Tibial nerve (tissue), 4 donors: ENCODE data around the gene NELFB. TPM values are rescaled to one million over a fixed set of nuclear protein-coding genes. Genes with fewer than 3 reads are reported as not detected.
"Not testable (repeated sequence)": the region's sequence is repeated elsewhere in the genome, so short reads cannot be mapped to it uniquely, and the experiment has no call there.

Experiments
- DNase-seq, 2 donors: peaks; one replicate each; pipeline ENCODE4 v3.0.0-alpha.2; 2019; ENCODE audit warnings: low spot score in 2 of 2
- H3K27ac ChIP-seq, 4 donors: fragments of 200-600 bp; sonication (generic) in 3 of 4; one replicate each; pipeline ENCODE4 v1.5.1; 2017 to 2019; ENCODE audit warnings: mild to moderate bottlenecking in 1 of 4
- H3K27me3 ChIP-seq, 2 donors: fragments of 200-600 bp; sonication (generic) in 1 of 2; one replicate each; pipeline versions ENCODE4 v1.5.1 to v1.6.0; 2017 to 2019
- H3K36me3 ChIP-seq, 3 donors: fragments of 200-600 bp; sonication (generic); one replicate each; pipeline ENCODE4 v1.5.1; 2018 to 2019
- H3K4me1 ChIP-seq, 4 donors: fragments of 200-600 bp; sonication (generic) in 3 of 4; one replicate each; pipeline ENCODE4 v1.5.1; 2017 to 2019
- H3K4me3 ChIP-seq, 4 donors: fragments of 200-600 bp; sonication (generic) in 3 of 4; one replicate each; pipeline ENCODE4 v1.5.1; 2017 to 2019; ENCODE audit warnings: mild to moderate bottlenecking in 1 of 4, moderate library complexity in 1 of 4
- H3K9me3 ChIP-seq, 4 donors: fragments of 200-600 bp; sonication (generic) in 3 of 4; one replicate each; pipeline ENCODE4 v1.5.1; 2017 to 2019
- EP300 ChIP-seq, 2 donors: sonication (generic); formaldehyde crosslinking; IDR thresholded peaks; one replicate each; pipeline ENCODE4 v1.6.1; 2017; ENCODE audit warnings: antibody characterized with exemption in 2 of 2, mild to moderate bottlenecking in 1 of 2
- POLR2A ChIP-seq, 2 donors: fragments of 450-650 bp; IDR thresholded peaks; one replicate each; pipeline ENCODE4 v1.6.1; 2017; ENCODE audit warnings: antibody characterized with exemption in 2 of 2, mild to moderate bottlenecking in 2 of 2, moderate library complexity in 2 of 2
- WGBS, 2 donors: methylation state at CpG; one replicate each; pipeline ENCODE4 v1.1.5; 2018; 5-methylcytosine and 5-hydroxymethylcytosine counted together
- total RNA-seq, 4 donors: library from RNA; depleted of rRNA; stranded (reverse); fragments of >200 nt; gene quantifications; one replicate each; pipeline ENCODE4 v1.1.0, GENCODE V29; 2016
- TF ChIP-seq, protein P1 (sequence below), 5 experiments: fragments of 200-600 bp in 3 of 5; fragments of 450-650 bp in 2 of 5; sonication (generic) in 3 of 5; IDR thresholded peaks; one replicate each; pipeline ENCODE4 v1.5.1; 2016 to 2019; ENCODE audit warnings: antibody characterized with exemption in 5 of 5, mild to moderate bottlenecking in 3 of 5, moderate library complexity in 2 of 5

Gene NELFB
- total RNA-seq, 4 donors from 2014 or later, result 29.7 to 52.0 (median 38.7) TPM

DNA sequence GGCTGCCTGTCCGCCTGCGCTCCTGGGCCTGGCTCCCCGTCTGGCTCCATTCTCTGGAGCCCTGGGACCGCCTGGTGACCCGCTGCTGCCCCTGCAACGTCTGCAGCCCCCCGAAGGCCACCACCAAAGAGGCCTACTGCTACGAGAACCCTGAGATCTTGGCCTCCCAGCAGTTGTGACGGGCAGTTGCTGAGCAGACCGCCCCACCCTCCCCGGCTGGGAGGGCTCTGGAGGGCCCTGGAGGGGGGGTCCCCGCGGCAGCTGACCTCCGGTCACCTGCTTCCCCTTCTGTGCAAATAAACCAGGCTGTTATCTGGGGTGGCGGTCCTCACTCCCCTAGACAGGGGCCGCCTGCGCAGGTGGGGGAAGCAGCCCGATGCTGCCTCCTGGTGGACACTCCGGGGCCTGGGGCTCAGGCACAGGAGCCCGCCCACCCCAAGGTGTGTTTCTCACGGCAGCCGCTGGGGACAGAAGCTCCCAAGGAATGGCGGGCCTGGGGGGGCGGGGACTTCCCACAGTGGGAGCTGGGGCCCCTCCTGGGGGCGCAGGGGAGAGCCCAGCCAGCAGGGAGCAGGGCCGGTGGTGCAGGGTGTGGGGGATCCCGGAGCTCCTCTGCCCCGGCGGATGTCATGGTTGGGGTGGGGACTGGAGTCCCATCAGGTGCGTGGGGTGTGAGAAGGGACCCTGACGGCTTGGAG lies 18.7 kb upstream of the NELFB start:
- Histone ChIP-seq H3K36me3 (no peaks in the 10 kb centered on the region), H3K27me3 (peaks cover 0 to 31% of the 10 kb centered on the region in 2 donors), H3K9me3 (no peaks in the 10 kb centered on the region), H3K4me3 (peak overlapping the region in 2 of 4 donors; percentile 15 to 27), H3K27ac (peak overlapping the region in 2 of 4 donors; percentile 37 to 43), H3K4me1 (peaks cover 0 to 49% (median 23%) of the 10 kb centered on the region in 4 donors)
- 7 to 15% methylated on average over 11 to 23 of the region's 31 CpGs for WGBS, 2 donors
- TF ChIP-seq EP300 (IDR thresholded peaks at IDR 0.05) (peak in 1 of 2 donors; percentile 13), POLR2A (IDR thresholded peaks at IDR 0.05) (peak in 1 of 2 donors; percentile 18)
- TF ChIP-seq, protein P1, sequence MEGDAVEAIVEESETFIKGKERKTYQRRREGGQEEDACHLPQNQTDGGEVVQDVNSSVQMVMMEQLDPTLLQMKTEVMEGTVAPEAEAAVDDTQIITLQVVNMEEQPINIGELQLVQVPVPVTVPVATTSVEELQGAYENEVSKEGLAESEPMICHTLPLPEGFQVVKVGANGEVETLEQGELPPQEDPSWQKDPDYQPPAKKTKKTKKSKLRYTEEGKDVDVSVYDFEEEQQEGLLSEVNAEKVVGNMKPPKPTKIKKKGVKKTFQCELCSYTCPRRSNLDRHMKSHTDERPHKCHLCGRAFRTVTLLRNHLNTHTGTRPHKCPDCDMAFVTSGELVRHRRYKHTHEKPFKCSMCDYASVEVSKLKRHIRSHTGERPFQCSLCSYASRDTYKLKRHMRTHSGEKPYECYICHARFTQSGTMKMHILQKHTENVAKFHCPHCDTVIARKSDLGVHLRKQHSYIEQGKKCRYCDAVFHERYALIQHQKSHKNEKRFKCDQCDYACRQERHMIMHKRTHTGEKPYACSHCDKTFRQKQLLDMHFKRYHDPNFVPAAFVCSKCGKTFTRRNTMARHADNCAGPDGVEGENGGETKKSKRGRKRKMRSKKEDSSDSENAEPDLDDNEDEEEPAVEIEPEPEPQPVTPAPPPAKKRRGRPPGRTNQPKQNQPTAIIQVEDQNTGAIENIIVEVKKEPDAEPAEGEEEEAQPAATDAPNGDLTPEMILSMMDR (IDR thresholded peaks at IDR 0.05), result peak; percentile 97 to 99 (median 98)
- DNase-seq, result peak; percentile 68 to 72

DNA sequence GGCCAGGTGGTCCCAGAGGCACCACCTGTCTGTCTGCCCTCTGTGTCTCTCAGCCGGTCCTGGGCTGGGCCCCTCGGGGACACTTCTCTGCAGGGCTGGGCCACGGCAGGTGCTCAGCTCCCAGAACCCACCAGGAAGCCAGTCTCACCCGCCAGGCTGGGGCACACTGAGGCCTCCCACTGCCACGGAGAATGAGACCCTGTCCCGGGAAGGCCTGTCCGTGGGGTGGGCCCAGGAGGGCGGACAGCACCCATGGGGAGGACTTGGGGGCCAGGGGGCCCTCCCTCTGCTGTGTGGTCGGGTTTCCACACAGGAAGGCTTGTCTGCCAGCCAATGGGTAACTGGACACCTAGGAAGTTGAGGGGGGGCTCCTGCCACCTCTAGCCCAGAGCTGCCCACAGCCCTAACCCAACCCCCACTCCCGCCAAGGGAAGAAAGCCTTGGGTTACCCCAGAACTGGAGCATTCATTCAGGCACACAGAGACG lies 18.1 kb upstream of the NELFB start:
- Histone ChIP-seq H3K9me3 (no peaks in the 10 kb centered on the region), H3K27ac (peak overlapping the region in 2 of 4 donors; percentile 37 to 43), H3K4me3 (no peak overlapping the region), H3K4me1 (peaks cover 0 to 53% (median 27%) of the 10 kb centered on the region in 4 donors), H3K27me3 (peaks cover 0 to 25% of the 10 kb centered on the region in 2 donors), H3K36me3 (no peaks in the 10 kb centered on the region)
- 32 to 55% methylated on average over 7 to 8 of the region's 11 CpGs for WGBS, 2 donors
- DNase-seq, result no peak
- TF ChIP-seq POLR2A (IDR thresholded peaks at IDR 0.05), result no peak
- no peak for TF ChIP-seq EP300 (IDR thresholded peaks at IDR 0.05)
- TF ChIP-seq, protein P1 (IDR thresholded peaks at IDR 0.05), result no peak

DNA sequence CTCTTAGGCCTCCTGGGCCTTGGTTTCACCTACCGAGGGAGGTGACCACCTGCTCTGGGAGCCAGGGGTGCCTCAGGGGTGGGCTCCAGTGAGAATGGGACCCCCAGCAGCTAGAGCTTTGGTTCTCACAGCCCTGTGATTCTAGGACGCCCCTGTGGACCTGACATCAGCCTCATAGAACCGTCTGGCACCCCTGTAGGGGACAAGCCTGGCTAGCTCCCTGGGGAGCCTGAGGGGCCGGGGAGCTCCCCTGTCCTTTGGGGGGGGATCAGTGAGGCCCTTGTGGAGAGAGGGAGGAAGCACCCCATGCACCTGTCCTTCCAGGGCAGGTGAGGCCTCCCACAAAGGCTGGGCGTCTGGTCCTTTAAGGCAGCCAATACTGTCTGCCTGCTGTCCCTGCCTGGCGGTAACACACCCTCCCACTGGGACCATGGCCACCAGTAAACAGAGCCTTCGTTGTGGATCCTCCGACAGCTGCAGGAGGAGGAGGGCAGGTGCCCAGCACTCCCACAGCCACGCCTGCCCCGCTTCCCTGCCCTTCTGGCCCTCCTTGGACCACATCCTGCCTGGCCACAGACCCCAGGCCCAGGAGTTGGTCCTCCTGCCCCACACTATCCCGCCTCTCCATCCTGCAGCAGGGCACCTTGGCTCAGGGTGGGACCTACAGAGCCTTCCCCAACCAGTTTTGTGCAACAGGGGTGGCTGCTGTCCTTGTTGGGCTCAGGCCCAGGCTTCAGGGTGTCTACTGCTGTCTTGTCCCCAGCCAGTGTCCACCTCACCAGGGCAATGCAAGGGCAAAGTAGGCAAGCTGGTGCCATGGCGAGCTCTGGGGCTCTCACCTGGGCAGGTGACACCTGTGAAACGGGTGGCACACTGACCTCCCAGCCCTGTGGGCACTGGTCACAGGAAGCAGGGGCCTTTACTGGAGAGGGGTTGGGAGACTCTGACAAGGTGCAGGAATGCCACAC lies 17.1 kb upstream of the NELFB start:
- Histone ChIP-seq H3K27ac (peak overlapping the region in 1 of 4 donors; percentile 43), H3K4me3 (no peak overlapping the region), H3K36me3 (peaks cover 0 to 11% (median 9%) of the 10 kb centered on the region in 3 donors), H3K9me3 (no peaks in the 10 kb centered on the region), H3K4me1 (peaks cover 0 to 63% (median 37%) of the 10 kb centered on the region in 4 donors), H3K27me3 (peaks cover 0 to 14% of the 10 kb centered on the region in 2 donors)
- 54 to 68% methylated on average over 9 to 13 of the region's 13 CpGs for WGBS, 2 donors
- no peak for DNase-seq
- TF ChIP-seq EP300 (IDR thresholded peaks at IDR 0.05) (no peak), POLR2A (IDR thresholded peaks at IDR 0.05) (no peak)
- TF ChIP-seq, protein P1 (IDR thresholded peaks at IDR 0.05), result no peak

DNA sequence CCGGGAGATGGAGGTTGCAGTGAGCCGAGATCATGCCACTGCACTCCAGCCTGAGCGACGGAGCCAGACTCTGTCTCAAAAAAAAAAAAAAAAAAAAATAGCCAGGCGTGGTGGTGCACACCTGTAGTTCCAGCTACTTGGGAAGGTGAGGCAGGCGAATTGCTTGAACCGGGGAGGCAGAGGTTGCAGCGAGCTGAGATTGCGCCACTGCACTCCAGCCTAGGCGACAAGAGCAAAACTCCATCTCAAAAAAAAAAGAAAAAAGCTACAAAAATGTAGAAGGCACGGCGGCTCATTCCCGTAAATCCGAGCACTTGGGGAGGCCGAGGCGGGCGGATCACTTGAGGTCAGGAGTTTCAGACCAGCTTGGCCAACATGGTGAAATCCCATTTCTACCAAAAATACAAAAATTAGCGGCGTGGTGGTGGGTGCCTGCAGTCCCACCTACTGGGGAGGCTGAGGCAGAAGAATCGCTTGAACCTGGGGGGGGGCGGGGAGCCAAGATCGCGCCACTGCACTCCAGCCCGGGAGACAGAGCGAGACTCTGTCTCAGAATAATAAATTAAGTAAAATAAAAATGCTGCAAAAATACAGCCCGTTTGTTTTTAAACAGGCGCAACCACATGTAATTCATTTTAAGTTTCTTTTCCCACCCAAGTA lies 15.5 kb upstream of the NELFB start:
- whole genome bisulfite sequencing, 2 donors, result 44 to 46% methylated on average over 26 to 27 of the region's 27 CpGs

DNA sequence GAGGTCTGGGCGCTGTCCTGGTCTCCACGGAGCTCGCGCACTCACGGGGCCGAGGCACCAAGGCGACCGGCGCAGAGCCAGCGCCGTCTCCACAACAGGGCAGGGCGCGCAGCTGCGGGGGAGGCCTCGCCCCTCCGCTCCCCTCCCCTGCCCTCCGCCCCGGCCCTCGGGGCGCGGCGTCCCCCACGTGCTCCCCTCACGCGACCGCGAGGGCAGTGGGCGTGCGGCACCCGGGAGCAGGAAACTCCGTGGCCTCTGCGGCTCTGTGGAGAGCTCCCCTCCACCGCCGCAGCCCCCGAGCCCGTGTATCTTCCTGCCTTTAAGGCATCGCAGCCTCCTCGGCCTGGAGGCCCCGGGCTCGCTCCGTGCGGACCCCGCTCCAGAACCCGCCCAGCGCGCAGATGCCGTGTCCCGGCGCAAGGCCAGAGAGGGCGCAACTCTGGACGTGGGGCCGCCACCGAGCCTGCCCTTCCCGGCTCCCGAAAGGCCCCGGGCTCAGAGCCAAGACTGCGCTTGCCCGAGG lies 14.7 kb upstream of the NELFB start:
- Histone ChIP-seq H3K9me3 (no peaks in the 10 kb centered on the region), H3K27ac (peak overlapping the region; percentile 56 to 97 (median 92)), H3K4me3 (peak overlapping the region; percentile 45 to 90 (median 70)), H3K36me3 (peaks cover 0 to 20% (median 10%) of the 10 kb centered on the region in 3 donors), H3K27me3 (no peaks in the 10 kb centered on the region), H3K4me1 (peaks cover 0 to 80% (median 38%) of the 10 kb centered on the region in 4 donors)
- peak; percentile 35 to 37 for DNase-seq
- 1 to 2% methylated on average over 13 to 31 of the region's 58 CpGs for WGBS, 2 donors
- TF ChIP-seq POLR2A (IDR thresholded peaks at IDR 0.05) (no peak), EP300 (IDR thresholded peaks at IDR 0.05) (peak in 1 of 2 donors; percentile 27)
- TF ChIP-seq, protein P1 (IDR thresholded peaks at IDR 0.05), result no peak

More for the DNA sequence above, 15.5 kb upstream of the NELFB start:
- H3K9me3 ChIP-seq, DNase-seq, H3K27me3 ChIP-seq: not testable (repeated sequence)
- H3K4me3 ChIP-seq, result peak overlapping the region; percentile 45 to 90 (median 70)
- H3K4me1 ChIP-seq, result peaks cover 0 to 80% (median 39%) of the 10 kb centered on the region in 4 donors
- H3K36me3 ChIP-seq, result peaks cover 0 to 20% (median 10%) of the 10 kb centered on the region in 3 donors
- H3K27ac ChIP-seq, result peak overlapping the region; percentile 56 to 97 (median 92)
